H9 (cell line): ENCODE results near the gene MED1. TPM values are rescaled to one million over a fixed set of nuclear protein-coding genes. Genes with fewer than 3 reads are reported as not detected.

Source experiments
- DNase-seq: peaks from one replicate; pipeline ENCODE4 v3.0.0-alpha.2; 2017
- H2AFZ ChIP-seq: one replicate; pipeline ENCODE4 v1.6.1; 2013; ENCODE audit warnings: mild to moderate bottlenecking, low read length, control low read depth, moderate library complexity
- H2AK5ac ChIP-seq: 2 replicates; pipeline ENCODE4 v1.6.1; 2013; ENCODE audit warnings: low read length, control low read depth, mixed read lengths; ENCODE audit not compliant: insufficient read length
- H2BK120ac ChIP-seq: one replicate; pipeline ENCODE4 v1.6.1; 2013; ENCODE audit warnings: low read depth, mild to moderate bottlenecking, low read length, control low read depth, inconsistent platforms; ENCODE audit not compliant: poor library complexity, severe bottlenecking
- H2BK12ac ChIP-seq: 2 replicates; pipeline ENCODE4 v1.6.1; 2013; ENCODE audit warnings: low read length, control low read depth, mixed read lengths, low read depth; ENCODE audit not compliant: insufficient read length
- H2BK15ac ChIP-seq: 2 replicates; pipeline ENCODE4 v1.6.1; 2013; ENCODE audit warnings: low read depth, low read length, control low read depth
- H2BK20ac ChIP-seq: one replicate; pipeline ENCODE4 v1.6.1; 2013; ENCODE audit warnings: low read depth, mild to moderate bottlenecking, low read length, control low read depth, inconsistent platforms; ENCODE audit not compliant: poor library complexity, severe bottlenecking
- H2BK5ac ChIP-seq: 2 replicates; pipeline ENCODE4 v1.6.1; 2013; ENCODE audit warnings: low read length, control low read depth, mixed read lengths; ENCODE audit not compliant: insufficient read length
- H3K14ac ChIP-seq: 2 replicates; pipeline ENCODE4 v1.6.1; 2013; ENCODE audit warnings: low read length, control low read depth; ENCODE audit not compliant: insufficient read depth
- H3K18ac ChIP-seq: 2 replicates; pipeline ENCODE4 v1.6.1; 2013; ENCODE audit warnings: low read depth, mild to moderate bottlenecking, mixed read lengths, low read length, control low read depth; ENCODE audit not compliant: insufficient read length
- H3K23ac ChIP-seq: 2 replicates; pipeline ENCODE4 v1.6.1; 2013; ENCODE audit warnings: low read length, control low read depth, mixed read lengths, low read depth; ENCODE audit not compliant: insufficient read length
- H3K23me2 ChIP-seq: 2 replicates; pipeline ENCODE4 v1.6.1; 2013; ENCODE audit warnings: low read depth, mild to moderate bottlenecking, mixed read lengths, low read length, control low read depth; ENCODE audit not compliant: insufficient read length, poor library complexity, severe bottlenecking
- H3K27ac ChIP-seq: 2 replicates; pipeline ENCODE4 v1.5.1; 2013; ENCODE audit warnings: low read length, control low read depth, mixed read lengths, low read depth; ENCODE audit not compliant: insufficient read length
- H3K27me3 ChIP-seq: 2 replicates; pipeline ENCODE4 v1.6.1; 2013; ENCODE audit warnings: low read length, control low read depth, inconsistent platforms; ENCODE audit not compliant: insufficient read depth
- H3K4ac ChIP-seq: 2 replicates; pipeline ENCODE4 v1.6.1; 2013; ENCODE audit warnings: low read depth, mild to moderate bottlenecking, control low read depth, inconsistent platforms, low read length, moderate library complexity
- H3K4me1 ChIP-seq: 2 replicates; pipeline ENCODE4 v1.6.1; 2013; ENCODE audit warnings: low read length, control low read depth, inconsistent platforms; ENCODE audit not compliant: insufficient read depth
- H3K4me2 ChIP-seq: 2 replicates; pipeline ENCODE4 v1.6.1; 2013; ENCODE audit warnings: low read length, control low read depth, mixed read lengths; ENCODE audit not compliant: insufficient read length, insufficient read depth
- H3K56ac ChIP-seq: 2 replicates; pipeline ENCODE4 v1.6.1; 2013; ENCODE audit warnings: low read depth, mild to moderate bottlenecking, mixed read lengths, low read length, control low read depth; ENCODE audit not compliant: insufficient read length
- H3K79me1 ChIP-seq: 2 replicates; pipeline ENCODE4 v1.6.1; 2013; ENCODE audit warnings: low read depth, mild to moderate bottlenecking, moderate library complexity, low read length, control low read depth, inconsistent platforms; ENCODE audit not compliant: insufficient read depth, poor library complexity, severe bottlenecking
- H3K79me2 ChIP-seq: 2 replicates; pipeline ENCODE4 v1.6.1; 2013; ENCODE audit warnings: low read length, control low read depth, inconsistent platforms; ENCODE audit not compliant: insufficient read depth
- H3K9ac ChIP-seq: 2 replicates; pipeline ENCODE4 v1.6.1; 2013; ENCODE audit warnings: low read length, control low read depth, mixed read lengths; ENCODE audit not compliant: insufficient read length; ENCODE audit errors: extremely low read depth
- H3K9me3 ChIP-seq: one replicate; pipeline ENCODE4 v1.6.1; 2013; ENCODE audit warnings: low read depth, low read length, inconsistent platforms; ENCODE audit not compliant: control insufficient read depth
- H3T11ph ChIP-seq: one replicate; pipeline ENCODE4 v1.6.1; 2013; ENCODE audit warnings: mild to moderate bottlenecking, low read length, control low read depth, inconsistent platforms
- H4K20me1 ChIP-seq: one replicate; pipeline ENCODE4 v1.6.1; 2013; ENCODE audit not compliant: control insufficient read depth, insufficient read length, insufficient read depth
- H4K5ac ChIP-seq: 2 replicates; pipeline ENCODE4 v1.6.1; 2013; ENCODE audit warnings: low read depth, mild to moderate bottlenecking, mixed read lengths, low read length, control low read depth; ENCODE audit not compliant: insufficient read length
- H4K8ac ChIP-seq: replicated peaks from 2 replicates; pipeline ENCODE4 v1.6.1; 2013; ENCODE audit warnings: low read length, control low read depth, mixed read lengths, low read depth; ENCODE audit not compliant: insufficient read length
- H4K91ac ChIP-seq: 2 replicates; pipeline ENCODE4 v1.6.1; 2013; ENCODE audit warnings: low read depth, mild to moderate bottlenecking, moderate library complexity, mixed read lengths, low read length, control low read depth; ENCODE audit not compliant: insufficient read length
- H3K27ac Mint-ChIP-seq, 3 experiments: 2 replicates in 2 of 3; 3 replicates in 1 of 3; pipeline ENCODE4 v1.8.0; 2020 to 2021; ENCODE audit warnings: mixed read lengths in 3 of 3, mild to moderate bottlenecking in 1 of 3, moderate library complexity in 1 of 3
- H3K27me3 Mint-ChIP-seq: 2 replicates; pipeline ENCODE4 v1.8.0; 2021; ENCODE audit warnings: low read depth, mild to moderate bottlenecking, moderate library complexity, mixed read lengths
- H3K36me3 Mint-ChIP-seq, 3 experiments: 2 replicates in 2 of 3; 3 replicates in 1 of 3; pipeline ENCODE4 v1.8.0; 2020 to 2021; ENCODE audit warnings: low read depth in 3 of 3, mixed read lengths in 3 of 3; ENCODE audit not compliant: insufficient read depth in 1 of 3
- H3K4me1 Mint-ChIP-seq, 2 experiments: 2 replicates each; pipeline ENCODE4 v1.8.0; 2020; ENCODE audit warnings: mixed read lengths in 2 of 2
- H3K4me3 Mint-ChIP-seq, 2 experiments: 2 replicates in 1 of 2; 3 replicates in 1 of 2; pipeline ENCODE4 v1.8.0; 2020 to 2021; ENCODE audit warnings: mild to moderate bottlenecking in 2 of 2, mixed read lengths in 2 of 2, moderate library complexity in 1 of 2
- H3K9me3 Mint-ChIP-seq, 2 experiments: 2 replicates in 1 of 2; 3 replicates in 1 of 2; pipeline ENCODE4 v1.8.0; 2020; ENCODE audit warnings: mild to moderate bottlenecking in 2 of 2, mixed read lengths in 2 of 2, moderate library complexity in 1 of 2
- WGBS: extraction: QIAGEN DNeasy Blood & Tissue Kit; methylation state at CpG from one replicate; pipeline ENCODE4 v1.1.7; 2013; ENCODE audit warnings: missing lambda C conversion rate, low lambda C conversion rate, mixed read lengths; ENCODE audit not compliant: insufficient read length; ENCODE audit errors: extremely low coverage; 5-methylcytosine and 5-hydroxymethylcytosine counted together
- total RNA-seq: library from RNA; stranded (reverse); gene quantifications from 2 replicates; pipeline ENCODE4 v1.2.1, GENCODE V29; 2021
- TF ChIP-seq, protein P1 (sequence below): fragments of 200-600 bp; sonication (generic); conservative IDR thresholded peaks from 3 replicates; pipeline ENCODE4 v1.8.0; 2021; ENCODE audit warnings: antibody characterized with exemption, mild to moderate bottlenecking

The MED1 gene
- total RNA-seq, 1 experiment from 2014 or later: 59.2 TPM

GRCh38 chr17:39357488-39357887 lies 93.6 kb downstream of the MED1 start:
- Histone ChIP-seq H3K56ac (no peak overlapping the region), H2BK15ac (no peak overlapping the region), H3K4me1 (no peaks in the 10 kb centered on the region), H3K23me2 (no peaks in the 10 kb centered on the region), H4K20me1 (no peaks in the 10 kb centered on the region), H3K79me1 (no peaks in the 10 kb centered on the region), H4K8ac (no peak overlapping the region), H3K23ac (no peak overlapping the region), H3K9me3 (no peaks in the 10 kb centered on the region), H3K4ac (no peak overlapping the region), H4K5ac (no peak overlapping the region), H3K18ac (no peak overlapping the region), H3T11ph (no peak overlapping the region), H2BK5ac (no peak overlapping the region), H4K91ac (no peak overlapping the region), H2AFZ (no peak overlapping the region), H2BK120ac (no peak overlapping the region), H3K79me2 (no peaks in the 10 kb centered on the region), H3K27me3 (no peaks in the 10 kb centered on the region), H2BK12ac (no peak overlapping the region), H3K9ac (no peak overlapping the region), H3K4me2 (no peak overlapping the region), H2BK20ac (no peak overlapping the region), H3K27ac (no peak overlapping the region), H3K14ac (no peak overlapping the region), H2AK5ac (no peak overlapping the region)
- H3K9me3 Mint-ChIP-seq: no peaks in the 10 kb centered on the region
- DNase-seq: no peak
- no peaks in the 10 kb centered on the region for H3K36me3 Mint-ChIP-seq
- H3K27ac Mint-ChIP-seq: no peak overlapping the region; a peak in 1 of 7 replicates
- TF ChIP-seq, protein P1, sequence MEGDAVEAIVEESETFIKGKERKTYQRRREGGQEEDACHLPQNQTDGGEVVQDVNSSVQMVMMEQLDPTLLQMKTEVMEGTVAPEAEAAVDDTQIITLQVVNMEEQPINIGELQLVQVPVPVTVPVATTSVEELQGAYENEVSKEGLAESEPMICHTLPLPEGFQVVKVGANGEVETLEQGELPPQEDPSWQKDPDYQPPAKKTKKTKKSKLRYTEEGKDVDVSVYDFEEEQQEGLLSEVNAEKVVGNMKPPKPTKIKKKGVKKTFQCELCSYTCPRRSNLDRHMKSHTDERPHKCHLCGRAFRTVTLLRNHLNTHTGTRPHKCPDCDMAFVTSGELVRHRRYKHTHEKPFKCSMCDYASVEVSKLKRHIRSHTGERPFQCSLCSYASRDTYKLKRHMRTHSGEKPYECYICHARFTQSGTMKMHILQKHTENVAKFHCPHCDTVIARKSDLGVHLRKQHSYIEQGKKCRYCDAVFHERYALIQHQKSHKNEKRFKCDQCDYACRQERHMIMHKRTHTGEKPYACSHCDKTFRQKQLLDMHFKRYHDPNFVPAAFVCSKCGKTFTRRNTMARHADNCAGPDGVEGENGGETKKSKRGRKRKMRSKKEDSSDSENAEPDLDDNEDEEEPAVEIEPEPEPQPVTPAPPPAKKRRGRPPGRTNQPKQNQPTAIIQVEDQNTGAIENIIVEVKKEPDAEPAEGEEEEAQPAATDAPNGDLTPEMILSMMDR: no peak
- no CpG with 5 or more reads among the region's 8 CpGs for WGBS
- no peak overlapping the region for H3K4me3 Mint-ChIP-seq
- peaks cover 6 to 7% of the 10 kb centered on the region in 2 experiments; a peak in 3 of 4 replicates for H3K4me1 Mint-ChIP-seq
- H3K27me3 Mint-ChIP-seq: no peaks in the 10 kb centered on the region

Other genes with a start within 250 kb of the MED1 start
- 1.5 and 2.5 TPM in 2 replicates for gene STAC2, start 225.3 kb downstream of the MED1 start, total RNA-seq
- gene FBXL20, start 49.6 kb downstream of the MED1 start, total RNA-seq: 18.2 and 18.4 TPM in 2 replicates
- gene CDK12, start 10.2 kb upstream of the MED1 start, total RNA-seq: 87.6 and 87.9 TPM in 2 replicates
- gene NEUROD2, start 156.7 kb upstream of the MED1 start, total RNA-seq: not detected in 2 replicates
- gene PPP1R1B, start 175.7 kb upstream of the MED1 start, total RNA-seq: 14.7 and 15.5 TPM in 2 replicates
- gene STARD3, start 185.9 kb upstream of the MED1 start, total RNA-seq: 48.2 and 51.3 TPM in 2 replicates
- 2.1 and 2.5 TPM in 2 replicates for gene TCAP, start 214.1 kb upstream of the MED1 start, total RNA-seq
- gene PNMT, start 217.2 kb upstream of the MED1 start, total RNA-seq: 2.1 and 2.3 TPM in 2 replicates
- 29.0 and 30.2 TPM in 2 replicates for gene PGAP3, start 236.8 kb upstream of the MED1 start, total RNA-seq
- 216 and 217 TPM in 2 replicates for gene ERBB2, start 248.8 kb upstream of the MED1 start, total RNA-seq